HepG2 (cell line): ENCODE results near the gene KRTAP12-1. TPM values are rescaled to one million over a fixed set of nuclear protein-coding genes. Genes with fewer than 3 reads are reported as not detected.

Experiments
- CREM ChIP-seq, 2 experiments: sonication (generic) in 1 of 2; formaldehyde crosslinking in 1 of 2; IDR thresholded peaks; 2 replicates each; pipeline versions ENCODE4 v1.4.0 to v1.6.1; 2016 to 2020; ENCODE audit warnings: antibody characterized with exemption in 1 of 2, mild to moderate bottlenecking in 1 of 2, missing genetic modification reagents in 1 of 2
- FOXJ3 ChIP-seq: sonication (generic); formaldehyde crosslinking; IDR thresholded peaks from 2 replicates; pipeline ENCODE4 v1.4.0; 2020; ENCODE audit warnings: missing genetic modification reagents, mild to moderate bottlenecking, borderline replicate concordance
- HBP1 ChIP-seq: IDR thresholded peaks from 2 replicates; pipeline ENCODE4 v1.6.1; 2016; ENCODE audit warnings: low read depth, control low read depth
- HES4 ChIP-seq: sonication (generic); formaldehyde crosslinking; IDR thresholded peaks from 2 replicates; pipeline ENCODE4 v1.9.0; 2021; ENCODE audit warnings: mild to moderate bottlenecking, missing genetic modification reagents, borderline replicate concordance
- HNF4G ChIP-seq, 2 experiments: sonication (generic) in 1 of 2; formaldehyde crosslinking in 1 of 2; IDR thresholded peaks; 2 replicates each; pipeline versions ENCODE4 v1.4.0 to v1.6.1; 2011 to 2020; ENCODE audit warnings: borderline replicate concordance in 2 of 2, low read depth in 2 of 2, mild to moderate bottlenecking in 2 of 2, low read length in 1 of 2, missing genetic modification reagents in 1 of 2, moderate library complexity in 1 of 2
- IRF9 ChIP-seq: sonication (generic); formaldehyde crosslinking; IDR thresholded peaks from 2 replicates; pipeline ENCODE4 v1.8.0; 2022; ENCODE audit warnings: missing genetic modification reagents, mild to moderate bottlenecking, borderline replicate concordance
- MEIS2 ChIP-seq: sonication (generic); formaldehyde crosslinking; IDR thresholded peaks from 2 replicates; pipeline ENCODE4 v1.9.0; 2021; ENCODE audit warnings: mild to moderate bottlenecking, missing genetic modification reagents
- PHB2 ChIP-seq: fragments of 450-650 bp; IDR thresholded peaks from 2 replicates; pipeline ENCODE4 v1.6.1; 2018; ENCODE audit not compliant: partially characterized antibody
- RELA ChIP-seq: sonication (generic); formaldehyde crosslinking; IDR thresholded peaks from 2 replicates; pipeline ENCODE4 v1.4.0; 2020; ENCODE audit warnings: missing genetic modification reagents
- RXRB ChIP-seq: IDR thresholded peaks from 2 replicates; pipeline ENCODE4 v1.6.1; 2016; ENCODE audit warnings: borderline replicate concordance, missing genetic modification reagents, missing compliant biosample characterization
- TCF7L2 ChIP-seq: IDR thresholded peaks from 2 replicates; pipeline ENCODE4 v1.6.1; 2011; ENCODE audit warnings: mild to moderate bottlenecking, low read depth, low read length, moderate library complexity
- TMF1 ChIP-seq: sonication (generic); formaldehyde crosslinking; IDR thresholded peaks from 2 replicates; pipeline ENCODE4 v1.8.1; 2022; ENCODE audit warnings: low read depth, missing genetic modification reagents
- U2AF1 ChIP-seq: fragments of 200-400 bp; formaldehyde crosslinking; optimal IDR thresholded peaks from 2 replicates; pipeline ENCODE3; 2017; ENCODE audit warnings: mild to moderate bottlenecking, low read depth, low read length
- ZBTB44 ChIP-seq: sonication (generic); formaldehyde crosslinking; IDR thresholded peaks from 2 replicates; pipeline ENCODE4 v1.4.0; 2020; ENCODE audit warnings: missing genetic modification reagents
- ZBTB46 ChIP-seq: sonication (generic); formaldehyde crosslinking; IDR thresholded peaks from 2 replicates; pipeline ENCODE4 v1.4.0; 2020; ENCODE audit warnings: mild to moderate bottlenecking, missing genetic modification reagents, borderline replicate concordance
- ZNF224 ChIP-seq: sonication (generic); formaldehyde crosslinking; IDR thresholded peaks from 2 replicates; pipeline ENCODE4 v1.5.0; 2020; ENCODE audit warnings: mild to moderate bottlenecking, missing genetic modification reagents
- ZNF556 ChIP-seq: sonication (generic); formaldehyde crosslinking; IDR thresholded peaks from 2 replicates; pipeline ENCODE4 v1.4.0; 2020; ENCODE audit warnings: mild to moderate bottlenecking, missing genetic modification reagents, borderline replicate concordance
- polyA plus RNA-seq, 8 experiments: library from polyadenylated mRNA; depleted of rRNA in 3 of 8; stranded (reverse) in 7 of 8; unstranded in 1 of 8; fragments of >200 nt; fragmentation: Illumina TruSeq in 4 of 8; extraction: Trizol in 4 of 8; gene quantifications; 2 replicates each; pipeline versions ENCODE4 v1.2.1 to v1.2.3, GENCODE V29; 2011 to 2016; ENCODE audit warnings: low read depth in 4 of 8, missing spikeins in 1 of 8, mixed read lengths in 1 of 8; ENCODE audit not compliant: insufficient read depth in 1 of 8
- total RNA-seq, 5 experiments: library from RNA; depleted of rRNA; stranded (reverse); fragments of >200 nt; fragmentation: Illumina TruSeq; extraction: Trizol; gene quantifications; 2 replicates each; pipeline ENCODE4 v1.2.3, GENCODE V29; 2016; ENCODE audit warnings: low read depth in 1 of 5
- TF ChIP-seq, protein P1 (sequence below): IDR thresholded peaks from 2 replicates; pipeline ENCODE4 v1.6.1; 2016; ENCODE audit warnings: mild to moderate bottlenecking, missing biosample characterization, missing genetic modification reagents
- TF ChIP-seq, protein P2 (sequence below): sonication (generic); formaldehyde crosslinking; IDR thresholded peaks from 2 replicates; pipeline ENCODE4 v1.9.0; 2021; ENCODE audit warnings: missing genetic modification reagents, mild to moderate bottlenecking, borderline replicate concordance

Gene KRTAP12-1
- total and polyA plus RNA-seq, 2 of the 13 experiments (the other 11 are each of a cell fraction or from before 2014, with no cell fraction given), result not detected

DNA sequence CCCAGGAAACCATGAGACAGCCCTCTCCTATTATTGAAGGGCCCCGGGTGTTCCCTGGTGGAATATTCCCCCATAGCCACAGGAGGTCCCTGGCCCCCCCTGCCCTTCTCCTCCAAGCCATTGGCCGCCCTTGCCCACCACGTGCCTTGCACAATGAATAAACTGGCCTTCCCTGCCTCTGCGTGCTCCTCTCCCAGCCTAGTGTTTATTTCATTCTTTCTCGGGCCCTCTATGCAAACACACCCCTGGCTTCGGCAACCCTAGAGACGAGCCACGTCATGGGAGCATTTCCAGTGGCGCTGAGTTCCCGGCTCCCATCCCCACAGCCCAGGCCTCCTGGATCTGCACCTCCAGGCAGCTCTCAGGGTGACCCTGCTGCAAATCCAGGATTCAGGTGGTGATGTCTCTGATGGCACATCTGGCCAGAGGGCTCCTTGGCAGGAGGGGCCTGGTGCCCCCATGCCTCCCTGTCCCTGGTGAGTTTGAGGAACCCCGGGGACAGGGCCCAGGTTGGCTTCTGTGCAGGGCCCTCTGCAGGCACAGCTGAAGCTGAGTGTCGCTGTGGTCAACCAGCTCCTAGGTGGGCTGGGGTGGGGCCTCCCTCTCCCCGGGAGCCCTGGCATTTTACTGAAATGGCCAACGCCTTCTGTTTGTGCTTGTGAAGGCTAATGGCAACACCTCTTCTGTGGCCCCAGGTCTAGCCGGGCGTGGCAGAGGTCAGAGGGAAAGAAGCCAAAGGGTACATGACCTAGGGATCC is 21.2 kb upstream of the KRTAP12-1 start (continued):
- no peak for TF ChIP-seq ZBTB46
- TF ChIP-seq TCF7L2, result no peak
- no peak for TF ChIP-seq ZNF224 (CRISPR knock-in tag)
- no peak for TF ChIP-seq RELA (CRISPR knock-in tag)
- TF ChIP-seq TMF1, result no peak
- peak; percentile 59; the same call in 1 of the 2 replicates for TF ChIP-seq RXRB (CRISPR knock-in tag)
- TF ChIP-seq, protein P1, sequence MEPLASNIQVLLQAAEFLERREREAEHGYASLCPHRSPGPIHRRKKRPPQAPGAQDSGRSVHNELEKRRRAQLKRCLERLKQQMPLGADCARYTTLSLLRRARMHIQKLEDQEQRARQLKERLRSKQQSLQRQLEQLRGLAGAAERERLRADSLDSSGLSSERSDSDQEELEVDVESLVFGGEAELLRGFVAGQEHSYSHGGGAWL (CRISPR knock-in tag), result peak; percentile 54; the same call in 1 of the 2 replicates
- TF ChIP-seq FOXJ3 (CRISPR knock-in tag), result no peak
- TF ChIP-seq MEIS2 (CRISPR knock-in tag), result no peak
- no peak for TF ChIP-seq HNF4G (IDR thresholded peaks at IDR 0.05; ENCODE audit: borderline replicate concordance, low read depth, low read length)
- no peak for TF ChIP-seq HNF4G (CRISPR knock-in tag; IDR thresholded peaks at IDR 0.05; ENCODE audit: borderline replicate concordance, low read depth)
- TF ChIP-seq ZNF556 (CRISPR knock-in tag), result no peak
- TF ChIP-seq U2AF1, result no peak
- TF ChIP-seq, protein P2, sequence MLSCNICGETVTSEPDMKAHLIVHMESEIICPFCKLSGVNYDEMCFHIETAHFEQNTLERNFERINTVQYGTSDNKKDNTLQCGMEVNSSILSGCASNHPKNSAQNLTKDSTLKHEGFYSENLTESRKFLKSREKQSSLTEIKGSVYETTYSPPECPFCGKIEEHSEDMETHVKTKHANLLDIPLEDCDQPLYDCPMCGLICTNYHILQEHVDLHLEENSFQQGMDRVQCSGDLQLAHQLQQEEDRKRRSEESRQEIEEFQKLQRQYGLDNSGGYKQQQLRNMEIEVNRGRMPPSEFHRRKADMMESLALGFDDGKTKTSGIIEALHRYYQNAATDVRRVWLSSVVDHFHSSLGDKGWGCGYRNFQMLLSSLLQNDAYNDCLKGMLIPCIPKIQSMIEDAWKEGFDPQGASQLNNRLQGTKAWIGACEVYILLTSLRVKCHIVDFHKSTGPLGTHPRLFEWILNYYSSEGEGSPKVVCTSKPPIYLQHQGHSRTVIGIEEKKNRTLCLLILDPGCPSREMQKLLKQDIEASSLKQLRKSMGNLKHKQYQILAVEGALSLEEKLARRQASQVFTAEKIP (CRISPR knock-in tag), result no peak
- no peak for TF ChIP-seq CREM (IDR thresholded peaks at IDR 0.05)
- no peak for TF ChIP-seq CREM (CRISPR knock-in tag; IDR thresholded peaks at IDR 0.05)
- no peak for TF ChIP-seq ZBTB44 (CRISPR knock-in tag)
- no peak for TF ChIP-seq PHB2
- TF ChIP-seq HES4, result no peak
- TF ChIP-seq HBP1, result no peak
- TF ChIP-seq IRF9 (CRISPR knock-in tag), result no peak; the same call in 1 of the 2 replicates
